ENCODE measurements around the gene DOCK1. TPM values are rescaled to one million over a fixed set of nuclear protein-coding genes. Genes with fewer than 3 reads are reported as not detected.

Gene DOCK1
- polyA plus RNA-seq, 1 donor from 2014 or later, result 2.7 TPM

DNA sequence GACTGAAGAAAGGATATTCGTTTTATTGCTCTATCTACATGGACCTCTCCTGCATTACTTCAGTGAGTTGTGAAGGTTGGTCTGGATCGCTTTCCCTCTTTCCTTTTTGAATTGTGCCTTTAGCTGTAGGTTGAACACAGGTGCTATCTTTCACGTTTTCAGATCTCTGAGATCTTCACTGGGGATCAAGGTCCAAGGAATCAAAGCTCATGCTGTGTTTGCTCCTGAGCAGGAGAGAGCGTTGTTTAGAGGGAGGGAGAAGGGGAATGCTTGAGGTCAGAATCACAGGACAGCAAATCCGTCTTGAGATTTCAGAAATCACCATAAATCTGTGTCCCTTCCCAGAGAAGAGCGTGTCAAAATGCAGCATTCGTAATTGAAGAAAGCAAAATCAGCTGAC is 186.1 kb downstream of the DOCK1 start:
- TF ChIP-seq EP300 (conservative IDR thresholded peaks at IDR 0.05; ENCODE audit: poor library complexity, severe bottlenecking) (no peak), POLR2AphosphoS5 (IDR thresholded peaks at IDR 0.05) (no peak)
- H2AFZ ChIP-seq (ENCODE audit: low read depth, low read length), result no peak overlapping the region
- no peak overlapping the region for H3K4me3 ChIP-seq (ENCODE audit: low read length)
- no peaks in the 10 kb centered on the region for H3K9me2 ChIP-seq (ENCODE audit: insufficient read depth, low read length)
- H3K27ac ChIP-seq (ENCODE audit: low read length), result no peak overlapping the region
- no peak overlapping the region for H3K4me2 ChIP-seq (ENCODE audit: low read length)
- H3K79me2 ChIP-seq (replicated peaks; ENCODE audit: insufficient read depth, low read length), result no peaks in the 10 kb centered on the region
- H3K36me3 ChIP-seq (ENCODE audit: insufficient read depth, low read length), result no peaks in the 10 kb centered on the region
- no peaks in the 10 kb centered on the region for H3K9me3 ChIP-seq (ENCODE audit: low read length)
- H3F3A ChIP-seq (ENCODE audit: insufficient read depth, low read length, poor library complexity, severe bottlenecking), result no peaks in the 10 kb centered on the region
- no peaks in the 10 kb centered on the region for H4K20me1 ChIP-seq (ENCODE audit: insufficient read depth)
- no peaks in the 10 kb centered on the region for H3K27me3 ChIP-seq (ENCODE audit: insufficient read depth, low read depth, low read length)
- no peak overlapping the region for H3K9ac ChIP-seq (ENCODE audit: low read length)

DNA sequence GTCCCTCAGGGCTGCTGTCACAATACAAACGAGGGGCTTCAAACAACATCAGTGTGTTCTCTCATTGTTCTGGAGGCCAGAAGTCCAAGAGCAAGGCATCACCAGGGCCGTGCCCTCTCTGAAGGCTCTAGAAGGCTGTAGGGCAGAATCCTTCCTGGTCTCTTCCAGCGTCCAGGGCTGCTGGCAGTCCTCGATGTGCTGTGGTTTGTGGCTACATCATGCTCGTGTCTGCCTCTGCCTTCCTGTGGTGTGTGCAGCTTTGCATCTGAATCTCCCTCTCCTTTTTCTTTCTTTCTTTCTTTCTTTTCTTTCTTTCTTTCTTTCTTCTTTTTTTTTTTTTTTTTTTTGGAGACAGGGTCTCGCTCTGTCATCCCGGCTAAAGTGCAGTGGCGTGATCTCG is 187.7 kb downstream of the DOCK1 start:
- Histone ChIP-seq H2AFZ (ENCODE audit: low read depth, low read length) (no peak overlapping the region), H3K9me2 (ENCODE audit: insufficient read depth, low read length) (no peaks in the 10 kb centered on the region), H3K9me3 (ENCODE audit: low read length) (no peaks in the 10 kb centered on the region), H3K4me3 (ENCODE audit: low read length) (no peak overlapping the region), H3K9ac (ENCODE audit: low read length) (no peak overlapping the region), H3F3A (ENCODE audit: insufficient read depth, low read length, poor library complexity, severe bottlenecking) (no peaks in the 10 kb centered on the region), H3K27me3 (ENCODE audit: insufficient read depth, low read depth, low read length) (no peaks in the 10 kb centered on the region), H3K36me3 (ENCODE audit: insufficient read depth, low read length) (no peaks in the 10 kb centered on the region), H4K20me1 (ENCODE audit: insufficient read depth) (no peaks in the 10 kb centered on the region), H3K4me2 (ENCODE audit: low read length) (no peak overlapping the region), H3K79me2 (replicated peaks; ENCODE audit: insufficient read depth, low read length) (no peaks in the 10 kb centered on the region), H3K27ac (ENCODE audit: low read length) (no peak overlapping the region)
- TF ChIP-seq TAF1 (IDR thresholded peaks at IDR 0.05; ENCODE audit: low read depth), result no peak
- TF ChIP-seq POLR2AphosphoS5 (IDR thresholded peaks at IDR 0.05), result no peak
- TF ChIP-seq SMC3 (conservative IDR thresholded peaks at IDR 0.05; ENCODE audit: poor library complexity), result no peak
- no peak for TF ChIP-seq EZH2 (IDR thresholded peaks at IDR 0.05; ENCODE audit: borderline replicate concordance, insufficient read depth, low read length, poor library complexity, severe bottlenecking)
- TF ChIP-seq, protein P1, sequence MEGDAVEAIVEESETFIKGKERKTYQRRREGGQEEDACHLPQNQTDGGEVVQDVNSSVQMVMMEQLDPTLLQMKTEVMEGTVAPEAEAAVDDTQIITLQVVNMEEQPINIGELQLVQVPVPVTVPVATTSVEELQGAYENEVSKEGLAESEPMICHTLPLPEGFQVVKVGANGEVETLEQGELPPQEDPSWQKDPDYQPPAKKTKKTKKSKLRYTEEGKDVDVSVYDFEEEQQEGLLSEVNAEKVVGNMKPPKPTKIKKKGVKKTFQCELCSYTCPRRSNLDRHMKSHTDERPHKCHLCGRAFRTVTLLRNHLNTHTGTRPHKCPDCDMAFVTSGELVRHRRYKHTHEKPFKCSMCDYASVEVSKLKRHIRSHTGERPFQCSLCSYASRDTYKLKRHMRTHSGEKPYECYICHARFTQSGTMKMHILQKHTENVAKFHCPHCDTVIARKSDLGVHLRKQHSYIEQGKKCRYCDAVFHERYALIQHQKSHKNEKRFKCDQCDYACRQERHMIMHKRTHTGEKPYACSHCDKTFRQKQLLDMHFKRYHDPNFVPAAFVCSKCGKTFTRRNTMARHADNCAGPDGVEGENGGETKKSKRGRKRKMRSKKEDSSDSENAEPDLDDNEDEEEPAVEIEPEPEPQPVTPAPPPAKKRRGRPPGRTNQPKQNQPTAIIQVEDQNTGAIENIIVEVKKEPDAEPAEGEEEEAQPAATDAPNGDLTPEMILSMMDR (IDR thresholded peaks at IDR 0.05; ENCODE audit: poor library complexity, severe bottlenecking), result no peak
- TF ChIP-seq RAD21 (conservative IDR thresholded peaks at IDR 0.05), result no peak
- TF ChIP-seq, protein P2, sequence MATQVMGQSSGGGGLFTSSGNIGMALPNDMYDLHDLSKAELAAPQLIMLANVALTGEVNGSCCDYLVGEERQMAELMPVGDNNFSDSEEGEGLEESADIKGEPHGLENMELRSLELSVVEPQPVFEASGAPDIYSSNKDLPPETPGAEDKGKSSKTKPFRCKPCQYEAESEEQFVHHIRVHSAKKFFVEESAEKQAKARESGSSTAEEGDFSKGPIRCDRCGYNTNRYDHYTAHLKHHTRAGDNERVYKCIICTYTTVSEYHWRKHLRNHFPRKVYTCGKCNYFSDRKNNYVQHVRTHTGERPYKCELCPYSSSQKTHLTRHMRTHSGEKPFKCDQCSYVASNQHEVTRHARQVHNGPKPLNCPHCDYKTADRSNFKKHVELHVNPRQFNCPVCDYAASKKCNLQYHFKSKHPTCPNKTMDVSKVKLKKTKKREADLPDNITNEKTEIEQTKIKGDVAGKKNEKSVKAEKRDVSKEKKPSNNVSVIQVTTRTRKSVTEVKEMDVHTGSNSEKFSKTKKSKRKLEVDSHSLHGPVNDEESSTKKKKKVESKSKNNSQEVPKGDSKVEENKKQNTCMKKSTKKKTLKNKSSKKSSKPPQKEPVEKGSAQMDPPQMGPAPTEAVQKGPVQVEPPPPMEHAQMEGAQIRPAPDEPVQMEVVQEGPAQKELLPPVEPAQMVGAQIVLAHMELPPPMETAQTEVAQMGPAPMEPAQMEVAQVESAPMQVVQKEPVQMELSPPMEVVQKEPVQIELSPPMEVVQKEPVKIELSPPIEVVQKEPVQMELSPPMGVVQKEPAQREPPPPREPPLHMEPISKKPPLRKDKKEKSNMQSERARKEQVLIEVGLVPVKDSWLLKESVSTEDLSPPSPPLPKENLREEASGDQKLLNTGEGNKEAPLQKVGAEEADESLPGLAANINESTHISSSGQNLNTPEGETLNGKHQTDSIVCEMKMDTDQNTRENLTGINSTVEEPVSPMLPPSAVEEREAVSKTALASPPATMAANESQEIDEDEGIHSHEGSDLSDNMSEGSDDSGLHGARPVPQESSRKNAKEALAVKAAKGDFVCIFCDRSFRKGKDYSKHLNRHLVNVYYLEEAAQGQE (IDR thresholded peaks at IDR 0.05; ENCODE audit: borderline replicate concordance), result no peak

DNA sequence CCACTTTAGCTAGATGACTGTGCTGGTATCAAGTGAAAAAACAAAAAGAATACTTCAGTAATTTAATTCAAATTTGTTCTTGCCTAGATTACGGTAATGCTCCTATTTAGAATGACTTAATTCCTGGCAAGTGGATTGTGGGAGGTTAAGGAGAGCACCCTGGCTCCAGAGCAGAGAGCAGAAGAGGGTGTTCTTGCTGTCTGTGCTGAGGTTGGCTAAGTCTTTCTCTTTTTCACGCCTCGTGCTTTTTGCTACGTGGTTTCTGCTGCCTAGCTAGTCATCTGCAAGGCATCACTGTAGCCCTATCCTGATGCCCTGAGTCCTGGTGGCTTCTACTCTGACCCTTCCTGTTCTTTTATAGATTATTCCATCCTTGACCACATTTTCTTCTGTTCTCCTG is 189.8 kb downstream of the DOCK1 start:
- no peak overlapping the region for H3K9ac ChIP-seq (ENCODE audit: low read length)
- H3K4me2 ChIP-seq (ENCODE audit: low read length), result no peak overlapping the region
- no peaks in the 10 kb centered on the region for H3F3A ChIP-seq (ENCODE audit: insufficient read depth, low read length, poor library complexity, severe bottlenecking)
- no peaks in the 10 kb centered on the region for H3K36me3 ChIP-seq (ENCODE audit: insufficient read depth, low read length)
- H3K27ac ChIP-seq (ENCODE audit: low read length), result no peak overlapping the region
- H3K27me3 ChIP-seq (ENCODE audit: insufficient read depth, low read depth, low read length), result no peaks in the 10 kb centered on the region
- H3K4me3 ChIP-seq (ENCODE audit: low read length), result no peak overlapping the region
- no peaks in the 10 kb centered on the region for H4K20me1 ChIP-seq (ENCODE audit: insufficient read depth)
- H3K9me2 ChIP-seq (ENCODE audit: insufficient read depth, low read length), result no peaks in the 10 kb centered on the region
- no peak overlapping the region for H2AFZ ChIP-seq (ENCODE audit: low read depth, low read length)
- TF ChIP-seq POLR2AphosphoS5 (IDR thresholded peaks at IDR 0.05) (no peak), EZH2 (IDR thresholded peaks at IDR 0.05; ENCODE audit: borderline replicate concordance, insufficient read depth, low read length, poor library complexity, severe bottlenecking) (no peak), EP300 (conservative IDR thresholded peaks at IDR 0.05; ENCODE audit: poor library complexity, severe bottlenecking) (no peak), RAD21 (conservative IDR thresholded peaks at IDR 0.05) (no peak), MXI1 (conservative IDR thresholded peaks at IDR 0.05; ENCODE audit: poor library complexity, severe bottlenecking) (no peak), SMC3 (conservative IDR thresholded peaks at IDR 0.05; ENCODE audit: poor library complexity) (no peak), TAF1 (IDR thresholded peaks at IDR 0.05; ENCODE audit: low read depth) (no peak)
- TF ChIP-seq, protein P2 (IDR thresholded peaks at IDR 0.05; ENCODE audit: borderline replicate concordance), result no peak
- TF ChIP-seq, protein P1 (IDR thresholded peaks at IDR 0.05; ENCODE audit: poor library complexity, severe bottlenecking), result no peak
- no peaks in the 10 kb centered on the region for H3K9me3 ChIP-seq (ENCODE audit: low read length)
- H3K79me2 ChIP-seq (replicated peaks; ENCODE audit: insufficient read depth, low read length), result no peaks in the 10 kb centered on the region

All from neural cell (in vitro differentiated cells).